GM19397 (cell line): Measurements from ENCODE around the gene TICRR.

ENCODE experiments used
- ATAC-seq: cut with Tn5 transposase; IDR thresholded peaks from one replicate; pipeline ENCODE4 v1.9.1; 2021; ENCODE audit warnings: mild to moderate bottlenecking, moderate library complexity; ENCODE audit not compliant: unreplicated experiment

Gene TICRR

DNA sequence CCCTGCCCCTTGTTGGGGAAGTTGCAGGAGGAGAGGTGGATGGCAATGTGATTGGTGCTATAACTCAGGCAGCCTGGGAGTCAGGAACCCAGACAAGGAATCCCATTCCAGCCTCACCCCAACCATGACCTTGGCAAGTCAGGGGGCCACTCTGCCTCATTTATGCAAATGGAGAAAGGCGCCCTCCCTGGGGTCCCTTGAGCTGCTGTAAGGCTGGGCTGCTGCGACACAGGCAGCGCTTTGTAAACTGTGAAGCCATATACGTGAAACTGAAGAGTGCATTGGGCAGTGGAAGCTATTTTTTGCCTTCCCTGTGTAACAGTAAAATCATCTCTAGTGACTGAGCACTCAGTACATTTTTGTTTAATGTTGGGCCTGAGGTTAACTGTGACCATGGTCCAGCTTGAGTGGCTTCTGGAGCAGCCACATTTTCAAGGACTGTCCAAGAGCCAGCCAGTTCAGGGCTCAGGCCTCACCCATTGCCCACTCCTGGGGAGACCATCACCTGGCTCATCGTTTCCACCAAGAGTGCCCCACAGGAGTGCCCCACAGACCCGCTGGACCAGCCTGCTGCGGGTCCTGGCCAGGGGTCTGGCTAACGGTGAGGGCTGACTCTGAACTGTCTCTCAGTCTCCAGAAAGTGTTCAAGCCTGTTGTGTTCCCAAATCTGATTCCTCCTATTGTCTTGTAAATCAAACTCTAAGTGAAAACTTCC is 52.1 kb downstream of the TICRR start:
- ATAC-seq = no peak

DNA sequence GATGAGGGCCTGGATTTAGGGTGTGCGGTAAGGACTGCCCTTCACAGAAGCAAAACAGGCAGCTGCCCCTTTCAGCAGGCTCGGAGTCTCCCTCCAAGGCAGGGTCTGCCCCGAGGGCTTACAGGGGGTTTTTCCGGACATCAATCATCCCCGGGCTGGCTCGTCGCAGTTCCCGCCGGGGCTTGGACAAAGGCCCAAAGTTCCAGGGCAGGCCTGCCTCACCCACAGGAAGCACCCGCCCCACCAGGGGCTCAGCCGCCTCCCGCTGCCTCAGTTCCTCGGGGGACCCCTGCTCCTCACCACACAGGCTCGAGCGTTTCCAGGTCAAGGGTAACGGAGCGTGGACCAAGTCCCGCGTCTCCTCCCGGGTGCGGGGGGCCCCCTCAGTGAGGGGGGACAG is 53.0 kb downstream of the TICRR start:
- no peak for ATAC-seq

DNA sequence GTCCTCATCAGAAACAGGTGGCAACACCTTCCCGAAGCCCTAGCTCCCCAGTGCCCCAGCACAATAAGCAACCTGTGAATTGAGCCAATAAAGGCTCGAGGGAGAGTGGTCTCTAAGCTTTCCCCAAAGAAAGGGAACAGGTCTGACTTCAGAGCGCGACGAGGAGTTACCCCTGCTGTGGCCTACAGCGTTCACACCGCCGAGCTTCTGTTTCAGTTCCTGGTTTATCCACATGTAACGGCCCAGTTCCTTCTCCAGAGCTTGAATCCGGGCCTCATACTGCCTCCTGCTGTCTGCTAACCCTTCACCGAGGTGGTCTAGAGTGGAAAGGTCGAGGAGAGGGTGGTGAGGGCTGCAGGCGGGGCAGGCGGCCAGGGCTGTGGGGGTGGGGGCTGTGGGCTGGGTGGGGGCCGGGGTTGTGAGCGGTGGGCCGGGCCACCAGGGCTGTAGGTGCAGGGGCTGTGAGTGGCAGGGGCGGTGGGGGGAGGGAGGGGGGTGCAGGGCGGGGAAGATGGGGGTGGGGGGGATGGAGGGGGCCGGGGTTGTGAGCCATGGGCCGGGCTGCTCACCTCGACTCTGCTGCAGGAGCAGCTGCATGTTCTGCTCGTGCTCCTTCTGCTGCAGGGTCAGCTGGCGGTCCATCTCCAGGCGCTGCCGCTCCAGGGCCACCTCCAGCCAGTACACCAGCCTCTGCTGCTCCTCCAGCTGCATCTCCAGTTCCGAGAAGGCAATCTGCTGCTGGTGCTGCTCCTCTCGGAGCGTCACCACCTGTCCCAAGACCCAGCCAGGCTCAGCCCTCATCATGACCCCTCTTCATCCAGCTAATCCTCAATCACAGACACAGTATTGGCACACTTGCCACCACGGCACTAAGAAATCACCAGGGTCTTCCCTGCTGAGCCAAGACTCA is 53.8 kb downstream of the TICRR start:
- no peak for ATAC-seq

GRCh38 chr15:89629829-89630228 is 54.6 kb downstream of the TICRR start:
- no peak for ATAC-seq

GRCh38 chr15:89630260-89630659 is 55.0 kb downstream of the TICRR start:
- ATAC-seq = no peak

DNA sequence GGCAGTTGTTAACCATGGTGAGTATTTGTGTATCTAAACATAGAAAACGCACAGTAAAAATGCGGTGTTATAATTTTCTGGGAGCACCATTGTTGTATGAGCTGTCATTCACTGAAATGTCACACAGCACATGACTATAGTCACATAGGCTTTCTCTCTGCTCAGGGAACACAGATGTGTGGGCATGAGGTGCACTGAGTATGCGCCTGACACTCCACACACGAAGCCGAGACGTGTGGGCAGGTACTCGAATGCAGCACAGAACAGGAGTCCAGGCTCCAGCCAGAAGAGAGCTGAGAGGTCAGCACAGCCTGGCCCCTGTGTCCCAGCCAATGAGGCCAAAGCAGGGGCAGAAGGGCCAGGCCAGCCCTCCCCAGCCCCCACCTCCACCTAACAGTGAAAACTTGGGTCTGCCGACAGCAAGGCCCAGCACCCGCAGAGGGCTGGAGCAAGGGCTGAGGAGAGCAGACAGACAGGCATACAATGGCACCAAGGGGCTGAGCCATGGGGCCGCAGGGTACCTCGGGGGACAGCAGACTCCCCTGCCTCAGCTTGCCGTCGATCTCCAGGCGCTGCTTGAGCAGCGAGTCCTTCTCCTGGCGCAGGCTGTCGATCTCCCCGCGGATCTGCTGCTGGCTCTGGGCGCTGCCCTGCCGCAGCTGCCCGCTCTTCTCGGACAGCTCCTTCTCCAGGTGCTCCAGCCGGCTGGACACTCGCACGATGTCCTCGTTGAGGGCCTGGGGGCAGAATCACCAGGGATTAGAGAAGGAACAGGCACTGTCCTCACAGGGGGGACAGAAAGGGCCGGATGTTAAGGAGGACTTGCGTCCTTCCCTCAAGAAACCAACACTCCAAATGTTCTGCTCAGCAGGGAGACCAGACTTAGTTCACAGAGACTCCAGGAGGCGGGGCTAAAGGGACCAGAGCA is 56.0 kb downstream of the TICRR start:
- no peak for ATAC-seq

GRCh38 chr15:89631902-89632264 is 56.6 kb downstream of the TICRR start:
- no peak for ATAC-seq

DNA sequence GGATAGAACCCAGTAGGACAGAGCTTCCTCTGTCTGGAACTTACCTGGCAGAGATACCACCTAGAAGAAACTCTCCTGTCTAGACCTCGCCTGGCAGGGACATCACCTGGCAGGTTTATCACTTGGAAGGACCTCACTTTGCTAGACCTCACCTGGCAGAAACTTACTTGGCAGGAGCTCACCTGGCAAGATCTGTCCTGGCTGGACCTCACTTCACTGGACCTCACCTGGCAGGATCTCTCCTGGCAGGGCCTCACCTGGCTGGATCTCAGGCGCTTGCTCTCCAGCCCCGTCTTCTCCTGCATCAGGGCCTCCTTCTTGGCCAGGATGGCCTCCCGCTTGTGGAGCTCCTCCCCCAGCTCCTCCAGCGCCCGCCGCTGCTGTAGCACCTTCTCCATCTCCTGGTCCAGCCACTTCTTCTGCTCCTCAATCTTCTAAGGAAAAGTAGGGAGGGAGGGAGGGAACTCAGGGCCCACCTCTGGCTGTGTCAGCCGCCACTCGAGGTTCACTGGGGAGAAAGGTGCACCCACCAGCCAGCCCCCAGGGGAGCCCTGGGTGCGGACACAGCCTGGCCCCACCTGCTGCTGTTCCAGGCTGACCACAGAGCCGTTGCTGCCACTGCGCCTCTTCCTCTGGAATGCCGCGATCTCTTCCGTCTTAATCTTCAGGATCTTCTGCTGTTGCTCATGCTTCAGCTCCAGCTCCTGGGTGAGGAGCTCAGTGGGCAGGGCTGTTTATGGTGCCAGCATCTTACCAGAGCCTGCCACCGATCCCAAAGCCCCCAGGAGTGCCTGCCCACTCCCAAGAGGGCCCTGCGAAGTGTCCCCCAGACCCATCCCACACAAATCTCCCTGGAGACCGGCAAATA is 57.5 kb downstream of the TICRR start:
- no peak for ATAC-seq

DNA sequence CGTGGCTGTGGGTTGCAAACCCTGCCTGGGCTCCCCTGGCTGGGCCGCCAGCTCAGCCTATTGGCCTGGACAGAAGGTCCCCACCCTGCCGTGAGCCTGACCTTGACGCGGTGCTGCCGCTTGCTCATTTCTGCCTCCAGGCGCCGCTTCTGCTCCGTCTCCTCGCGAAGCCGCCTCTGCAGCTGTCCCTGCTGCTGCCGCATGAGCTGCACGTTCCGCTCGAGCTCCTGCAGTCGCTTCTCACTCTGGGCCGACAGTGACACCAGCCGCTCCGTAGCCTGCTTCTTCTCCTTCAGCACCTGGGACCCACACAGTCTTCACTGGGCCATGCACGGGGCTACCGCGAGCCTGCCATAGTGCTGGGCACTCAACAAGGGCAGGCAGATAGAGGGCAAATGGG is 58.3 kb downstream of the TICRR start:
- ATAC-seq = no peak

- ATAC-seq = no peak
Measured at GRCh38 chr15:89640245-89640644, 65.0 kb downstream of the TICRR start.

GRCh38 chr15:89641053-89641452 is 65.8 kb downstream of the TICRR start:
- ATAC-seq = no peak

GRCh38 chr15:89642106-89642505 is 66.8 kb downstream of the TICRR start:
- ATAC-seq = no peak

DNA sequence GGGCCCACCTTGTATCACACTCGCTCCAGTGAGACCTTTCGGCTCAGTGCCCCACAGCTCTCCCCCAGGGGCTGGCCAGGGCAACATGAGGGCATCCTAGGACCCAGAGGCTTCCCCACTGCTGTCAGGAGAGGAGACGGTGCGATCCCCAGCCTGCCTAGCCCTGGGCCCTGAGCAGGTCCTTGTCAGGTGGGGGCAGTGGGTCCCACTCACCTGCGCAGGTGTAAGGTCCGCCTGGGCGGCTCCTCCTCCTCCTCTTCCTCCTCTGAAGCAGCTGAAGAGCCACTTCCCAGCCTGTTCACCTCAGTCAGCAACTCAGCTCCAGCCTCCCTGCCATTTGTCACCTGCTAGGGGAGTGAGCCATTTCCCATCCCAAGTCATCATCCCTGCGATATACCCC is 70.4 kb downstream of the TICRR start:
- no peak for ATAC-seq

- ATAC-seq = no peak
Measured at GRCh38 chr15:89646416-89647141, 71.3 kb downstream of the TICRR start.

GRCh38 chr15:89647191-89647851 is 72.1 kb downstream of the TICRR start:
- ATAC-seq = no peak

DNA sequence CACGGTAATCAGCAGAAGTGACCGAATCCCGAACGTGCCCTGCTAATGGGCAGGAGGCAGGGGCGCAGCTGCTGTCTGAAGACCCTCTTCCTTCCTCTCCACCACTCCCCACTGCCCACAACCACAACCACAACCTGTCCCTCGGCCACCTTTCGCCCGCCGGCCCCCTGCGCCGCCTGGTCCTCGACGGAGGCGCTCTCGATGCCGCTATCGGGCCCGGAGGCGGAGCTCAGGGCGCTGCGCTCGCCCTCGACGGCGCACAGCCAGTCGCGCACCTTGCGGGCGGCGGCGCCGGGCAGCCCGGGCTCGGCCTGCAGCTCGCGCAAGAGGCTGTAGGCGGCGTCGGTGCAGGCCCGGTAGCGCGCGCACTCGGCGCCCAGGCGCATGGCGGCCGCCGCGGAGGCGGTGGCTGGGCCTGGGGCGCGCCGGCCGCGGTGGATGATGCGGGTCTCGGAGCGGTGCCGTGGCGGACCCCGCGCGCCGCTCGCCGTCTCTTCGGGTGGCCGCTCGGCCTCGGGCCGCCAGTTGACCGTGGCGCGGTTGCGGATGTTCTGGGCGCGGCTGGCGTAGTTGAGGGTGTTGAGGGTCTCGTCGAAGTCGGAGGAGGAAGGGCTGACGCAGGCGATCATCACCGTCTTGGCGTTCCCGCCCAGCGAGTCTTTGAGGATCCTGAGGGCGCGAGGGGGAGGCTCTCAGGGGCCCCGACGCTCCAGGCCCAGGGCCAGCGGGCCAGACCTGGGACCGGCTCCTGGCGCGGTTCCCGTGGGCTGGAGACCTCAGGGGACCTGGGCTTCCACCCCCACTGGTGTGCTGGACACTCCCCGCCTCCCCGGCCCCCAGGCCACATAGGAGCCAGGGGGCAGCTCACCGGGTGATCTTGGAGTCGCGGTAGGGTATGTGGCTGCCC is 73.1 kb downstream of the TICRR start:
- ATAC-seq = no peak

GRCh38 chr15:89649013-89649625 is 73.8 kb downstream of the TICRR start:
- ATAC-seq = no peak

GRCh38 chr15:89649716-89650115 is 74.4 kb downstream of the TICRR start:
- ATAC-seq = no peak
